Astrocyte (in vitro differentiated cells and primary cell): Measurements from ENCODE around the gene PPP3R1.

Experiments
- CTCF ChIP-seq: IDR thresholded peaks from 2 replicates; pipeline ENCODE4 v1.5.1; 2011; ENCODE audit warnings: low read depth, mild to moderate bottlenecking, inconsistent platforms, low read length, moderate library complexity; ENCODE audit not compliant: insufficient read depth
- EZH2 ChIP-seq: IDR thresholded peaks from 2 replicates; pipeline ENCODE4 v1.6.1; 2012; ENCODE audit warnings: mild to moderate bottlenecking, low read length, inconsistent platforms; ENCODE audit not compliant: insufficient read depth

GRCh38 chr2:68248361-68248760 lies 4.0 kb downstream of the PPP3R1 start:
- TF ChIP-seq CTCF (no peak), EZH2 (no peak)
